H1 (cell line): ENCODE results near the gene ZFYVE21. TPM values are rescaled to one million over a fixed set of nuclear protein-coding genes. Genes with fewer than 3 reads are reported as not detected.
A peak's percentile ranks its signal among the peaks of the same experiment; 100 is the strongest.

Experiments used
- CTCF ChIA-PET: fragments of 300-600 bp; sonication (Branson Sonifier 250); formaldehyde crosslinking; loops from one replicate; lab custom pipeline; 2021; ENCODE audit not compliant: partially characterized antibody; lab: Charles Lee
- POLR2A ChIA-PET: fragments of 300-600 bp; sonication (Branson Sonifier 250); formaldehyde crosslinking; loops from one replicate; lab custom pipeline; 2021; ENCODE audit warnings: inconsistent platforms; ENCODE audit not compliant: partially characterized antibody; lab: Charles Lee
- DNase-seq, 2 experiments: peaks; one replicate each; pipeline versions ENCODE4 v3.0.0 to v3.0.0-alpha.2; 2010 to 2022; ENCODE audit warnings: low spot score in 2 of 2, low read depth in 1 of 2, mixed read lengths in 1 of 2
- FAIRE-seq: peaks from 2 replicates; lab custom pipeline; 2011; peaks lifted over from hg19 to GRCh38; lab: Jason Lieb, UNC
- H2AFZ ChIP-seq: 2 replicates; pipeline ENCODE4 v1.8.1; 2012; ENCODE audit warnings: low read length, inconsistent platforms
- H2AK5ac ChIP-seq: 2 replicates; pipeline ENCODE4 v1.6.1; 2013; ENCODE audit warnings: low read depth, low read length
- H2BK120ac ChIP-seq: replicated peaks from 2 replicates; pipeline ENCODE3; 2013; ENCODE audit warnings: low read depth, low read length, inconsistent platforms
- H2BK12ac ChIP-seq: 2 replicates; pipeline ENCODE4 v1.6.1; 2013; ENCODE audit warnings: low read depth, low read length
- H2BK15ac ChIP-seq: 2 replicates; pipeline ENCODE4 v1.6.1; 2013; ENCODE audit warnings: low read length
- H2BK20ac ChIP-seq: 2 replicates; pipeline ENCODE4 v1.6.1; 2013; ENCODE audit warnings: low read length
- H2BK5ac ChIP-seq: 2 replicates; pipeline ENCODE4 v1.6.1; 2013; ENCODE audit warnings: low read depth, low read length
- H3K14ac ChIP-seq: 2 replicates; pipeline ENCODE4 v1.6.1; 2013; ENCODE audit warnings: inconsistent platforms; ENCODE audit not compliant: insufficient read length
- H3K18ac ChIP-seq: 2 replicates; pipeline ENCODE4 v1.6.1; 2013; ENCODE audit warnings: low read length; ENCODE audit errors: extremely low read depth
- H3K23ac ChIP-seq: 2 replicates; pipeline ENCODE4 v1.6.1; 2013; ENCODE audit warnings: inconsistent platforms; ENCODE audit not compliant: insufficient read length
- H3K23me2 ChIP-seq: 2 replicates; pipeline ENCODE4 v1.6.1; 2013; ENCODE audit warnings: low read depth, low read length
- H3K27ac ChIP-seq: 2 replicates; pipeline ENCODE4 v1.6.1; 2011; ENCODE audit warnings: low read depth, low read length, inconsistent platforms
- H3K27me3 ChIP-seq, 4 experiments: replicated peaks in 1 of 4; 1 replicate in 1 of 4; 2 replicates in 3 of 4; pipeline versions ENCODE4 v1.6.1 to v1.8.1; 2011 to 2013; ENCODE audit warnings: low read length in 3 of 4, mild to moderate bottlenecking in 3 of 4, inconsistent platforms in 2 of 4, mixed read lengths in 2 of 4, moderate library complexity in 1 of 4; ENCODE audit not compliant: control insufficient read depth in 3 of 4, insufficient read depth in 3 of 4; ENCODE audit errors: extremely low read depth in 1 of 4
- H3K36me3 ChIP-seq, 4 experiments: 2 replicates each; pipeline versions ENCODE4 v1.6.1 to v1.8.1; 2011 to 2013; ENCODE audit warnings: mild to moderate bottlenecking in 4 of 4, low read length in 3 of 4, moderate library complexity in 2 of 4, control low read depth in 1 of 4, inconsistent platforms in 1 of 4; ENCODE audit not compliant: insufficient read depth in 4 of 4, control insufficient read depth in 2 of 4
- H3K4ac ChIP-seq: replicated peaks from 2 replicates; pipeline ENCODE3; 2013; ENCODE audit warnings: low read length, low read depth, mixed read lengths, inconsistent platforms; ENCODE audit not compliant: insufficient read length
- H3K4me1 ChIP-seq, 4 experiments: replicated peaks in 1 of 4; 1 replicate in 1 of 4; 2 replicates in 3 of 4; pipeline versions ENCODE4 v1.6.1 to v1.8.1; 2011 to 2013; ENCODE audit warnings: low read length in 3 of 4, inconsistent platforms in 2 of 4, mixed read lengths in 1 of 4; ENCODE audit not compliant: insufficient read depth in 4 of 4, control insufficient read depth in 3 of 4
- H3K4me2 ChIP-seq, 2 experiments: 2 replicates each; pipeline versions ENCODE4 v1.6.1 to v1.8.1; 2011 to 2013; ENCODE audit warnings: low read depth in 2 of 2, low read length in 2 of 2, control low read depth in 1 of 2, inconsistent platforms in 1 of 2, mild to moderate bottlenecking in 1 of 2; ENCODE audit not compliant: insufficient read depth in 1 of 2
- H3K4me3 ChIP-seq, 4 experiments: fragments of 200-600, 300-600 bp in 1 of 4; sonication (generic), shearing (Covaris generic), sonication (Bioruptor Twin) in 1 of 4; 2 replicates each; pipeline versions ENCODE4 v1.5.1 to v1.8.1; 2011 to 2016; ENCODE audit warnings: low read length in 4 of 4, low read depth in 3 of 4, control low read depth in 2 of 4, inconsistent platforms in 2 of 4, mild to moderate bottlenecking in 2 of 4, mixed read lengths in 1 of 4, moderate library complexity in 1 of 4; ENCODE audit not compliant: insufficient read depth in 2 of 4; ENCODE audit errors: extremely low read depth in 1 of 4
- H3K56ac ChIP-seq: replicated peaks from 2 replicates; pipeline ENCODE3; 2013; ENCODE audit warnings: low read depth, mild to moderate bottlenecking, mixed read lengths, low read length, inconsistent platforms; ENCODE audit not compliant: insufficient read length
- H3K79me1 ChIP-seq: 2 replicates; pipeline ENCODE4 v1.6.1; 2013; ENCODE audit warnings: low read depth, low read length, control low read depth
- H3K79me2 ChIP-seq, 2 experiments: 2 replicates each; pipeline versions ENCODE4 v1.6.1 to v1.8.1; 2012 to 2013; ENCODE audit warnings: low read length in 2 of 2, mild to moderate bottlenecking in 2 of 2, inconsistent platforms in 1 of 2; ENCODE audit not compliant: insufficient read depth in 2 of 2, control insufficient read depth in 1 of 2
- H3K9ac ChIP-seq, 4 experiments: replicated peaks in 1 of 4; 1 replicate in 1 of 4; 2 replicates in 3 of 4; pipeline versions ENCODE4 v1.6.1 to v1.8.1; 2011 to 2013; ENCODE audit warnings: low read depth in 3 of 4, low read length in 3 of 4, control low read depth in 2 of 4, mild to moderate bottlenecking in 2 of 4, moderate library complexity in 2 of 4, inconsistent platforms in 1 of 4; ENCODE audit errors: extremely low read depth in 1 of 4
- H3K9me3 ChIP-seq, 2 experiments: 2 replicates each; pipeline versions ENCODE4 v1.6.1 to v1.8.1; 2012 to 2013; ENCODE audit warnings: mild to moderate bottlenecking in 2 of 2, moderate library complexity in 2 of 2, control low read depth in 1 of 2, inconsistent platforms in 1 of 2, low read depth in 1 of 2, low read length in 1 of 2, mixed read lengths in 1 of 2; ENCODE audit not compliant: insufficient read depth in 2 of 2
- H4K20me1 ChIP-seq, 2 experiments: replicated peaks in 1 of 2; 2 replicates each; pipeline versions ENCODE3 to v1.8.1; 2011 to 2013; ENCODE audit warnings: inconsistent platforms in 2 of 2, low read length in 2 of 2, mild to moderate bottlenecking in 1 of 2; ENCODE audit not compliant: insufficient read depth in 2 of 2, control insufficient read depth in 1 of 2
- H4K5ac ChIP-seq: 2 replicates; pipeline ENCODE4 v1.6.1; 2013; ENCODE audit warnings: low read length, low read depth, mixed read lengths, inconsistent platforms; ENCODE audit not compliant: insufficient read length
- H4K8ac ChIP-seq: 2 replicates; pipeline ENCODE4 v1.8.0; 2013; ENCODE audit warnings: mild to moderate bottlenecking, moderate library complexity, low read length, inconsistent platforms; ENCODE audit not compliant: insufficient read depth; ENCODE audit errors: extremely low read depth
- H4K91ac ChIP-seq: replicated peaks from 2 replicates; pipeline ENCODE3; 2013; ENCODE audit warnings: low read length, mixed read lengths, inconsistent platforms; ENCODE audit not compliant: insufficient read length
- ATF3 ChIP-seq: IDR thresholded peaks from 2 replicates; pipeline ENCODE4 v1.6.1; 2011; ENCODE audit warnings: low read depth, mild to moderate bottlenecking, low read length; ENCODE audit not compliant: insufficient read depth
- BCL11A ChIP-seq, 2 experiments: IDR thresholded peaks; one replicate each; pipeline ENCODE4 v1.6.1; 2011; ENCODE audit warnings: low read depth in 2 of 2, low read length in 2 of 2, mild to moderate bottlenecking in 2 of 2
- BRCA1 ChIP-seq: IDR thresholded peaks from 2 replicates; pipeline ENCODE4 v1.6.1; 2012; ENCODE audit warnings: low read depth, low read length, improper control_type of control experiment
- CBX5 ChIP-seq: fragments of 300-800, 300-1000 bp; sonication (generic); IDR thresholded peaks from 2 replicates; pipeline ENCODE4 v1.7.1; 2016; ENCODE audit warnings: antibody characterized with exemption, low read length, low read depth
- CEBPB ChIP-seq: IDR thresholded peaks from 2 replicates; pipeline ENCODE4 v1.6.1; 2012; ENCODE audit warnings: low read depth, low read length
- RFX5 ChIP-seq: IDR thresholded peaks from 2 replicates; pipeline ENCODE4 v1.6.1; 2011; ENCODE audit warnings: low read depth, low read length, improper control_type of control experiment, borderline replicate concordance
- RXRA ChIP-seq: IDR thresholded peaks from 2 replicates; pipeline ENCODE4 v1.6.1; 2011; ENCODE audit warnings: low read depth, mild to moderate bottlenecking, low read length, moderate library complexity; ENCODE audit not compliant: insufficient read depth
- SIRT6 ChIP-seq: IDR thresholded peaks from one replicate; pipeline ENCODE4 v1.7.1; 2012; ENCODE audit warnings: low read length, inconsistent platforms
- SIX5 ChIP-seq: IDR thresholded peaks from 2 replicates; pipeline ENCODE4 v1.6.1; 2011; ENCODE audit warnings: mild to moderate bottlenecking, low read depth, low read length
- SP4 ChIP-seq: IDR thresholded peaks from 2 replicates; pipeline ENCODE4 v1.6.1; 2012; ENCODE audit warnings: low read length, inconsistent platforms
- TCF12 ChIP-seq: IDR thresholded peaks from 2 replicates; pipeline ENCODE4 v1.6.1; 2011; ENCODE audit warnings: low read depth, mild to moderate bottlenecking, low read length
- TEAD4 ChIP-seq: IDR thresholded peaks from 2 replicates; pipeline ENCODE4 v1.6.1; 2012; ENCODE audit warnings: low read depth, low read length, inconsistent platforms, mixed read lengths
- YY1 ChIP-seq: IDR thresholded peaks from 2 replicates; pipeline ENCODE4 v1.6.1; 2011; ENCODE audit warnings: low read depth, mild to moderate bottlenecking, low read length
- WGBS, 2 experiments: shearing (Covaris generic) in 1 of 2; methylation state at CpG; one replicate each; pipeline versions ENCODE4 v1.1.6 to v1.1.7; 2013 to 2015; ENCODE audit warnings: low lambda C conversion rate in 2 of 2, mixed read lengths in 2 of 2, inconsistent platforms in 1 of 2, low coverage in 1 of 2, missing lambda C conversion rate in 1 of 2; ENCODE audit not compliant: insufficient replicate concordance in 2 of 2, insufficient coverage in 1 of 2, insufficient read length in 1 of 2; ENCODE audit errors: extremely low coverage in 1 of 2, missing lambda C conversion rate in 1 of 2; 5-methylcytosine and 5-hydroxymethylcytosine counted together
- polyA plus RNA-seq, 7 experiments: library from polyadenylated mRNA; depleted of rRNA in 3 of 7; stranded (reverse) in 5 of 7; unstranded in 2 of 7; fragments of >200 nt in 5 of 7; fragments of 200-250 nt in 2 of 7; gene quantifications; 1 replicate in 5 of 7; 2 replicates in 1 of 7; 4 replicates in 1 of 7; pipeline versions ENCODE4 v1.2.1 to v1.2.3, GENCODE V29; 2011 to 2013; ENCODE audit warnings: missing spikeins in 2 of 7, mixed read lengths in 2 of 7
- total RNA-seq: library from RNA; stranded (reverse); fragmentation: NEBNext Ultra II Directional; extraction: Animal tissue kit (Norgen Biotek cat#: 25700); gene quantifications from 2 replicates; pipeline ENCODE4 v1.2.1, GENCODE V29; 2021
- TF ChIP-seq, protein P1 (sequence below): IDR thresholded peaks from 2 replicates; pipeline ENCODE4 v1.6.1; 2012; ENCODE audit warnings: inconsistent platforms

The ZFYVE21 gene
- total and polyA plus RNA-seq, 2 of the 8 experiments (the other 6 are each of a cell fraction or from before 2014, with no cell fraction given), result 53.4 to 127 TPM

DNA sequence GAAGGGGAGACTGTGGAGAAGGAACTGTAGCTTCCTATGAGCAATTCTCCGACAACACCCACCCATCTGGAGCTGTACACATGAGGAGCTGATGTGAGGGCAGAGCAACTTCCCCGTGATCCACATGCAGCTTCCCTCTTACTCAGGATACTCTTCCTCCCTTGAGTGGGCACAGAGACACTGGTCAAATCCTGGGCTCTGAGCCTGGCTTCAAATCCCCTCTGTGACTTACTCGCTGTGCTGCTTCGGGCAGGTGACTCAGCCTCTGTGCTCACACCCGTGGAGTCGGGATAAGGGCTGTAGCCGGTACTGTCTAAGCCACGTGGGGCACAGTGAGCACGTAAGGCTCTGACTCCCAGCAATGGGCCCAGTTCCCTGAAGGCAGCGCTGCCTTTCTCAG lies 31.1 kb downstream of the ZFYVE21 start:
- Histone ChIP-seq H3K4me2 (no peak overlapping the region), H4K20me1 (peaks cover 0 to 2% of the 10 kb centered on the region in 2 experiments), H4K8ac (no peak overlapping the region), H3K23me2 (no peaks in the 10 kb centered on the region), H2BK15ac (0 out of 2 replicates have a peak overlapping the region, but pooled peaks have one; percentile 1), H2BK120ac (no peak overlapping the region), H3K4me3 (no peak overlapping the region), H4K5ac (no peak overlapping the region), H3K4ac (no peak overlapping the region), H3K4me1 (no peaks in the 10 kb centered on the region; a peak in 1 of 7 replicates), H3K9ac (peak overlapping the region in 1 of 4 experiments; percentile 9; a peak in 1 of 7 replicates), H3K27me3 (no peaks in the 10 kb centered on the region; a peak in 1 of 7 replicates), H3K36me3 (no peaks in the 10 kb centered on the region; a peak in 1 of 8 replicates), H3K18ac (no peak overlapping the region), H4K91ac (no peak overlapping the region), H2AFZ (no peak overlapping the region), H3K56ac (no peak overlapping the region), H2AK5ac (no peak overlapping the region), H3K23ac (no peak overlapping the region)
- DNase-seq, result no peak
- no peak for FAIRE-seq
- 94% methylated on average over 10 of the region's 10 CpGs; no CpG with 5 or more reads in 1 of the 2 experiments for WGBS, 2 experiments
- no peak for TF ChIP-seq SIX5
- no peak for TF ChIP-seq BRCA1
- TF ChIP-seq RFX5, result no peak
- no peak for TF ChIP-seq RXRA
- no peak for TF ChIP-seq BCL11A (IDR thresholded peaks at IDR 0.05; ENCODE audit: low read depth in 2 of 2, low read length in 2 of 2)
- no peak for TF ChIP-seq YY1
- TF ChIP-seq CBX5, result no peak
- TF ChIP-seq SP4, result no peak
- no peak for TF ChIP-seq CEBPB
- no peak for TF ChIP-seq TEAD4
- no peak for TF ChIP-seq TCF12
- TF ChIP-seq ATF3, result no peak
- TF ChIP-seq, protein P1, sequence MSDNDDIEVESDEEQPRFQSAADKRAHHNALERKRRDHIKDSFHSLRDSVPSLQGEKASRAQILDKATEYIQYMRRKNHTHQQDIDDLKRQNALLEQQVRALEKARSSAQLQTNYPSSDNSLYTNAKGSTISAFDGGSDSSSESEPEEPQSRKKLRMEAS, result no peak
- TF ChIP-seq SIRT6, result no peak
- TF ChIP-seq, all 59 proteins: peak for 0
- POLR2A ChIA-PET, result interaction anchor here (0.7 to 1.3 kb wide), 3 partner anchors 8 to 31 kb away, joined by 3 read pairs; partner anchors contain the start of gene XRCC3
- Histone ChIP-seq H2BK5ac (no peak overlapping the region), H2BK20ac (no peak overlapping the region), H3K27ac (no peak overlapping the region), H3K14ac (no peak overlapping the region), H3K79me1 (no peaks in the 10 kb centered on the region), H3K79me2 (no peaks in the 10 kb centered on the region), H3K9me3 (no peaks in the 10 kb centered on the region), H2BK12ac (no peak overlapping the region)
- CTCF ChIA-PET, result interaction anchor here (0.8 to 1.3 kb wide), 2 partner anchors 12 to 17 kb away, joined by 3 read pairs; no protein-coding TSS in a partner anchor
